CD4-positive, alpha-beta T cell (primary cell): ENCODE results near the gene SELENOM. TPM values are rescaled to one million over a fixed set of nuclear protein-coding genes. Genes with fewer than 3 reads are reported as not detected.
"Not testable (repeated sequence)": the region's sequence is repeated elsewhere in the genome, so short reads cannot be mapped to it uniquely, and the experiment has no call there.

Source experiments
- ATAC-seq: fragments of 200-7000 bp; cut with Tn5 transposase; one replicate; pipeline ENCODE4 v1.10.0; 2022; ENCODE audit warnings: mild to moderate bottlenecking; ENCODE audit not compliant: poor library complexity
- CTCF ChIA-PET: fragments of 350-600 bp; sonication (Branson Sonifier 250); formaldehyde crosslinking; loops from one replicate; lab custom pipeline; 2021; ENCODE audit warnings: antibody characterized with exemption, inconsistent platforms; lab: Charles Lee
- POLR2A ChIA-PET: fragments of 350-600 bp; sonication (Branson Sonifier 250); formaldehyde crosslinking; loops from one replicate; lab custom pipeline; 2021; ENCODE audit warnings: antibody characterized with exemption, inconsistent platforms; lab: Charles Lee
- DNase-seq, 14 experiments: peaks; one replicate each; pipeline ENCODE4 v3.0.0-alpha.2; 2013 to 2020; ENCODE audit warnings: mixed read lengths in 2 of 14
- H3K27ac ChIP-seq, 2 donors: one replicate each; pipeline versions ENCODE4 v1.5.1 to v1.7.0; 2013; ENCODE audit warnings: low read length in 2 of 2, low read depth in 1 of 2, mild to moderate bottlenecking in 1 of 2
- H3K27me3 ChIP-seq, 2 experiments: 1 replicate in 1 of 2; 2 replicates in 1 of 2; pipeline versions ENCODE4 v1.6.1 to v1.7.0; 2013; ENCODE audit warnings: low read length in 2 of 2, control low read depth in 1 of 2, mild to moderate bottlenecking in 1 of 2, moderate library complexity in 1 of 2; ENCODE audit not compliant: insufficient read depth in 2 of 2, control insufficient read depth in 1 of 2
- H3K36me3 ChIP-seq: one replicate; pipeline ENCODE4 v1.6.1; 2013; ENCODE audit warnings: low read length, control low read depth; ENCODE audit not compliant: insufficient read depth
- H3K4me1 ChIP-seq: one replicate; pipeline ENCODE4 v1.6.1; 2013; ENCODE audit warnings: low read length, control low read depth; ENCODE audit not compliant: insufficient read depth
- H3K4me3 ChIP-seq: one replicate; pipeline ENCODE4 v1.5.1; 2013; ENCODE audit warnings: mild to moderate bottlenecking, low read length, moderate library complexity
- H3K9me3 ChIP-seq, 2 experiments: 1 replicate in 1 of 2; 2 replicates in 1 of 2; pipeline versions ENCODE4 v1.6.1 to v1.7.0; 2013; ENCODE audit warnings: low read length in 2 of 2, mild to moderate bottlenecking in 2 of 2, control low read depth in 1 of 2, moderate library complexity in 1 of 2; ENCODE audit not compliant: control insufficient read depth in 1 of 2, insufficient read depth in 1 of 2
- H3K27ac Mint-ChIP-seq: one replicate; pipeline ENCODE4 v1.8.0; 2020; ENCODE audit warnings: mixed read lengths
- H3K27me3 Mint-ChIP-seq: one replicate; pipeline ENCODE4 v1.8.0; 2021; ENCODE audit warnings: mixed read lengths
- H3K36me3 Mint-ChIP-seq: one replicate; pipeline ENCODE4 v1.8.0; 2021; ENCODE audit warnings: low read depth, mixed read lengths
- H3K4me1 Mint-ChIP-seq: one replicate; pipeline ENCODE4 v1.8.0; 2021; ENCODE audit warnings: low read depth, mixed read lengths
- H3K4me3 Mint-ChIP-seq: one replicate; pipeline ENCODE4 v1.8.0; 2020; ENCODE audit warnings: mild to moderate bottlenecking, mixed read lengths
- H3K9me3 Mint-ChIP-seq: one replicate; pipeline ENCODE4 v1.8.0; 2020; ENCODE audit warnings: mixed read lengths
- CTCF ChIP-seq: fragments of 200-600 bp; IDR thresholded peaks from one replicate; pipeline ENCODE4 v1.8.0; 2022; ENCODE audit warnings: antibody characterized with exemption, mild to moderate bottlenecking
- intact Hi-C, 2 experiments: fragments of 100-400 bp; cut with DNase I in 1 of 2; cut with micrococcal nuclease in 1 of 2; formaldehyde crosslinking; loops; one replicate each; pipeline versions ENCODE4 v1.15.1 to v1.9.0; 2023 to 2025; cut with DNase I, micrococcal nuclease
- total RNA-seq, 174 experiments: library from RNA in 2 of 174; stranded (reverse) in 2 of 174; gene quantifications; one replicate each; pipeline ENCODE4 v1.2.3 and lab custom pipeline; 2021 to 2026

SELENOM gene
- total RNA-seq, 2 experiments from 2014 or later = 78.0 to 82.4 TPM

- H3K27ac Mint-ChIP-seq = no peak overlapping the region
- H3K36me3 Mint-ChIP-seq = no peaks in the 10 kb centered on the region
- no peak for DNase-seq
Observed at GRCh38 chr22:31120230-31120629, 12.9 kb upstream of the SELENOM start.

GRCh38 chr22:31119026-31119717 lies 11.8 kb upstream of the SELENOM start:
- peaks cover 3% of the 10 kb centered on the region for H3K27me3 Mint-ChIP-seq
- H3K4me3 Mint-ChIP-seq = no peak overlapping the region
- CTCF ChIA-PET = no interaction called here

More at GRCh38 chr22:31120230-31120629, 12.9 kb upstream of the SELENOM start:
- no peak overlapping the region for H3K4me3 Mint-ChIP-seq
- no peak overlapping the region for H3K27ac ChIP-seq
- no peaks in the 10 kb centered on the region for H3K4me1 ChIP-seq
- H3K4me1 Mint-ChIP-seq = no peaks in the 10 kb centered on the region
- H3K27me3 Mint-ChIP-seq = peaks cover 3% of the 10 kb centered on the region
- no peak overlapping the region for H3K4me3 ChIP-seq
- ATAC-seq = no peak
- no peak for TF ChIP-seq CTCF
- no peaks in the 10 kb centered on the region for H3K9me3 Mint-ChIP-seq
- H3K27me3 ChIP-seq = no peaks in the 10 kb centered on the region
- intact Hi-C loops = no loop called here
- no peaks in the 10 kb centered on the region for H3K36me3 ChIP-seq
- no peaks in the 10 kb centered on the region for H3K9me3 ChIP-seq
- ChIA-PET POLR2A (no interaction called here), CTCF (no interaction called here)

DNA sequence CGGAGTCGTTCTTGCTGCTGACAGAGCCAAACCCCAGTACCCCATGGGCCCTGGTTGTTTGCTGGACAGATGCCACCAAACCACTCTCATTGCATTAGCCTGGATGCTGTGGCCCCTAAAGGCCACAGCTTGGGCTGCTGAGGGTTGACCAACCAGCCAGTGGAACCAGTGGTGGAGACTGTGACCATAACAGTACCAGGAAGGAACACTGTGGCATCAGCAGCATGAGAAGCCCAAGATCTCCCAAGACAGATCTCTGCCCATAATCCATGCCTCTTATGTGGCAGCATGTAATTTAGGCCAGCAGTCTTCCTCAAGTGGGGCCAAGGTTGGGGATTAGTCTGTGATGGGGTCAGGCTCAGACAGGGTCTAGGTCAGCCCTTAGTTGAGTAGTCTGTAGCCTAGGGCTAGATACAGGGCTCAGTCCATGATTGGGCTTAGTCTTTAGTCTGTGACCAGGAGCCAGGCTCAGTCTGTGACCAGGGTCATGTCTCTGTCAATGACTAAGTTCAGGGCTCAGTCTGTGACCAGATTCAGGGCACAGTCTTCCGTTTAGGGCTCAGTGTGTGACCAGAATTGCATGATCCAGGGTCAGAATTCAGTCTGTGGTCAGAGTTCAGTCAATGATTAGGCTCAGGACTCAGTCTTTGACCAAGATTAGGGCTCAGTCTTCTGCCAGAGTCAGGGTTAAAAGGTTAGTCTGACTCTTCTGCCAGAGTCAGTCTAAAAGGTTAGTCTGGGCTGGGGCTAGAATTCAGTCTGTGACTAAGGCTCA lies 10.9 kb upstream of the SELENOM start:
- Mint-ChIP-seq H3K27ac (no peak overlapping the region), H3K36me3 (no peaks in the 10 kb centered on the region), H3K9me3 (no peaks in the 10 kb centered on the region), H3K4me1 (no peaks in the 10 kb centered on the region), H3K27me3 (no peaks in the 10 kb centered on the region), H3K4me3 (no peak overlapping the region)
- no peak for ATAC-seq
- ChIA-PET CTCF (no interaction called here), POLR2A (no interaction called here)
- no peak overlapping the region for H3K4me3 ChIP-seq
- no peaks in the 10 kb centered on the region for H3K27me3 ChIP-seq
- no peak for DNase-seq
- H3K9me3 ChIP-seq = no peaks in the 10 kb centered on the region
- intact Hi-C loops = no loop called here
- H3K27ac ChIP-seq = no peak overlapping the region
- TF ChIP-seq CTCF = no peak
- no peaks in the 10 kb centered on the region for H3K4me1 ChIP-seq
- no peaks in the 10 kb centered on the region for H3K36me3 ChIP-seq

More at GRCh38 chr22:31119026-31119717, 11.8 kb upstream of the SELENOM start:
- H3K4me1 Mint-ChIP-seq = no peaks in the 10 kb centered on the region
- H3K36me3 Mint-ChIP-seq = no peaks in the 10 kb centered on the region
- H3K27ac ChIP-seq = no peak overlapping the region
- H3K9me3 Mint-ChIP-seq = no peaks in the 10 kb centered on the region
- no peaks in the 10 kb centered on the region for H3K27me3 ChIP-seq
- intact Hi-C loops = no loop called here
- no peaks in the 10 kb centered on the region for H3K36me3 ChIP-seq
- DNase-seq = no peak
- POLR2A ChIA-PET = no interaction called here
- ATAC-seq = no peak
- H3K4me3 ChIP-seq = no peak overlapping the region
- no peak overlapping the region for H3K27ac Mint-ChIP-seq
- TF ChIP-seq CTCF = no peak
- H3K9me3 ChIP-seq = no peaks in the 10 kb centered on the region
- no peaks in the 10 kb centered on the region for H3K4me1 ChIP-seq

DNA sequence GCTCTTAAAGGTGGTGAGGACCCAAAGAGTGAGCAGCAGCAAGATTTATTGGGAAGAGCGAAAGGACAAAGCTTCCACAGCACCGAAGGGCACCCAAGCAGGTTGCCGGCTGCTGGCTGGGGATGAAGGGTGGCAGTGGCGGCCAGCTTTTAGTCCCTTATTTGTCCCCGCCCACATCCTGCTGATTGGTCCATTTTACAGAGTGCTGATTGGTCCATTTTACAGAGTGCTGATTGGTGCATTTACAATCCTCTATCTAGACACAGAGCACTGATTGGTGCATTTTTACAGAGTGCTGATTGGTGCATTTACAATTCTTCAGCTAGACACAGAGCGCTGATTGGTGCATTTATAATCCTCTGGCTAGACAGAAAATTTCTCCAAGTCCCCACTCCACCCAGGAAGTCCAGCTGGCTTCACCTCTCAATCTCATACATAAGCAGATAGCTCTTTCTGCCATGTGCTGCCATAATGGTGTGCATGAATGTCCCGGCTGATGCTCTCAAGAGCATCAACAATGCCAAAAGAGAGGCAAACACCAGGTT lies 5.3 kb upstream of the SELENOM start:
- POLR2A ChIA-PET = interaction anchor here (0.7 kb wide), 1 partner anchor 166 kb away, joined by 3 read pairs; no protein-coding TSS in a partner anchor
- H3K4me1 Mint-ChIP-seq, H3K4me3 ChIP-seq, H3K27me3 Mint-ChIP-seq, H3K4me1 ChIP-seq, H3K27ac ChIP-seq, H3K36me3 ChIP-seq, CTCF ChIA-PET, H3K36me3 Mint-ChIP-seq, H3K27me3 ChIP-seq, ATAC-seq, H3K9me3 ChIP-seq, DNase-seq, intact Hi-C loops, H3K9me3 Mint-ChIP-seq, H3K27ac Mint-ChIP-seq, H3K4me3 Mint-ChIP-seq: not testable (repeated sequence)
